ENCODE measurements around the gene SYNDIG1.

The SYNDIG1 gene

GRCh38 chr20:24470746-24471582 lies 1.5 kb downstream of the SYNDIG1 start:
- DNase-seq (ENCODE audit: low read depth, low spot score): no peak

- no peak for DNase-seq (ENCODE audit: low read depth, low spot score)
Observed at GRCh38 chr20:24472426-24472825, 3.0 kb downstream of the SYNDIG1 start.

- no peak for DNase-seq (ENCODE audit: low read depth, low spot score)
Observed at GRCh38 chr20:24473435-24474223, 4.2 kb downstream of the SYNDIG1 start.

DNA sequence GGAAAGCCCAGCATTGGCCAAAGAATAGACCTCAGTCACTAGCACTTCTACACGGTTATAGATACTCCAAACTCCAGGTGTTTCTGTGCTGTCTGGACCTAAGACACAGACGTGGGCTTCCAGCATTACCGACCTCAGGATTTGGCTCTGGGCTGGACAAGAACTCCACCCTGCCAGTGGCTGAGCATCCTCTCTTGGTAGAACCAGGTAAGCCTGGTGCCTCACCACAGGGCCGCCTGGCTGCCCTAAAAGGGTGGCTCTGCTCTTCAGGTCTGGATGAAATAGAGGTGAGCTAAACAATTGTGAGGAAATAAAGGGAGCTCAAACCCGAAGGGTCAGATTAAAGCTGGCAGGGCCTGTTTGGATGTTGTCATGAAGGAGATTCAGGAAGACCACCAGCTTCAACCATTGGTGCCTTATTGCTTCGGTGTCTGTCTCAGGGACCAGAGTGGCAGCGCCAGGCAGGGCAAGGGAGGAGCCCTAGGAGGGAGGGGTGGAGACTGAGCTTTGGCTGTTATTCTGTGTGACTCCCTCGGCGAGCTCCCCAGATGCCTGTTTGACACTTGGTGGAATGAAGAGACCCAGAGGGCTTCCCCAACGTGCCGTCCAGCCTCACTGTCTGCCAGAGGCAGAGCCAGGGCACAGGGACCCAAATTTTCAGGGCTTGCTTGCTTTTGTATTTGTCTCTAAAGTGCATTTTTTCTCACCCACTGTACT lies 8.6 kb downstream of the SYNDIG1 start:
- no peak for DNase-seq (ENCODE audit: low read depth, low spot score)

GRCh38 chr20:24478584-24478983 lies 9.2 kb downstream of the SYNDIG1 start:
- no peak for DNase-seq (ENCODE audit: low read depth, low spot score)

- DNase-seq (ENCODE audit: low read depth, low spot score): no peak
Observed at GRCh38 chr20:24479106-24479505, 9.7 kb downstream of the SYNDIG1 start.

DNA sequence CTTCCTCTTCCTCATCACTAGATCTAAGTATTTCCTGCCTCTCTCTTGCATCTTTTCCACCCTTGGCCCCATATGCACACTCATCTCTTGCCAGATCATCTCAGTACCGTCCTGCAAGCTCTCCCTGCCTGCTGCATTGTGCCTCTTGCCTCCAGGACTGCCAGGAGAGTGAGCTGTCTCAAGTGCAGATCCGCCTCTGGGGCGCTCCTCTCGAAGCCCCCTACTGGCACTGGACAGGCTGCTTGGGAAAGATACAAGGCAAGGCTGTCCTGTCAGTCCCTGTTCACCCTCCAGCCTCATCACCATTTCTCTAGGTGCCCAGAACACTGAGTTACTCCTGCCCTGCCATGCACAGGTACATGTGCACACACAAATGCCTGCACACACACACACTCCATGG lies 10.2 kb downstream of the SYNDIG1 start:
- DNase-seq (ENCODE audit: low read depth, low spot score): no peak

DNA sequence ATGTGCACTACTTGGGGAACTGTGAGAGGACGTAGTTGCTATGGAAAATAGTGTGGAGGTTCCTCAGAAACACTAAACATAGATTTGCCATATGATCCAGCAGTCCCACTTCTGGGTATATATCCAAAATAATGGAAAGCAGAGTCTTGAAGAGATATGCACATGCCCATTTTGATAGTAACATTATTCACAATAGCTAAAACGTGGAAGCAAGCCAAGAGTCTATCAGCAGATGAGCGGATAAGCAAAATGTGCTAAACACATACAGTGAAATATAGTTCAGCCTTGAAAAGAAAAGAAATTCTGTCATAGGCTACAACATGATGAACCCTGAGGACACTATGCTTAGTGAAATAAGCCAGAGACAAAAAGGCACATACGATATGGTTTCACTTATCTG lies 11.1 kb downstream of the SYNDIG1 start:
- no peak for DNase-seq (ENCODE audit: low read depth, low spot score)

- DNase-seq (ENCODE audit: low read depth, low spot score): no peak
Observed at GRCh38 chr20:24481173-24481572, 11.7 kb downstream of the SYNDIG1 start.

DNA sequence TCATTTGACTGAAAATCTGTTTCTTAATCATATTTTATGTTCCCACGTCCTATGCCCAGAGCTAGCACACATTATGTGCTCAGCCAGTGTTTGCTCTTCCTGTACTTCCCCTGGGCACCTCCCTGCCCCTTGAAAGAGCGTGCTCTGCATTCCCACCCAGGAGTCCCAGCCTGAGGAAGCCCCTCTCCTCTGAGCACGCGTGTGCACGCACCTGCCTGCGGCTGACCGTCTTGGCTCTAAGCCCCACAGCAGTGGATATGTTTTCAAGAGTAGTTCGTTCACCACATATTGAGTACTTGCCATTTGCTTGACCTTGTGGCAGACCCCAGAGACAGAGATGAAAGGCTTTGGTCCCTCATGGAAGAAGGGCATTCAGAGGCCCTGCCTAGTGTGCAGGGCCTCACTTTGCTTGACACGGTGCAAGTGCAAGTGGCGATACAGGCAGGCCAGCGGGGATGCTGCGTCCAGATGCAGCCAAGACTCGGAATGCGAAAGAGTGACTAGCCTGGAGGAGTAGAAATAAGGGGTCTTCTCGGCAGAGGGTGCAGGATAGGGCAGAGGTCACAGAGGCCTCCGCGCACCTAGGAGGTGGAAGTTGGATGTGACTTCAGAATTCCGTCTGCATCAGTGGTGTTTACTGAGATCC lies 14.1 kb downstream of the SYNDIG1 start:
- DNase-seq (ENCODE audit: low read depth, low spot score): no peak

- DNase-seq (ENCODE audit: low read depth, low spot score): no peak
Observed at GRCh38 chr20:24484081-24484450, 14.6 kb downstream of the SYNDIG1 start.

DNA sequence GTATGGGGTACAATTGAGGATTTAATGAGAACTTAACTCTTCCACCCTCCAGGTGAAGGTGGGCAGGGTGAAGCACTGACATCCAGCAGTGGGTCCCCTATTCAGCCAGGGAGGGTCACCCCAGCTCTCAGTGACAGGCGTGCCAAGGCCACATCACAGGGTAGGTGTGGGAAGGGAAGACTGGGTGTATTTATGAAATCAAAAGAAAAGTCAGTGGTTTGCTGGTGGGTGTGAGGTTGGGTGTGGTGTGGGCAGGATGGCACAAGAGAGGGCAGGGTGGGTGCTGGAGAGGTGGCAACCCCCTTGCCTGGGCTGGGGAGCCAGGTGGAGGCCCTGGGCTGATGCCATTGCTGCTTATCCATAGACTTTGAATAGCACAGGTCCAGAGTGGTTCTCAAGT lies 16.6 kb downstream of the SYNDIG1 start:
- DNase-seq (ENCODE audit: low read depth, low spot score): no peak

DNA sequence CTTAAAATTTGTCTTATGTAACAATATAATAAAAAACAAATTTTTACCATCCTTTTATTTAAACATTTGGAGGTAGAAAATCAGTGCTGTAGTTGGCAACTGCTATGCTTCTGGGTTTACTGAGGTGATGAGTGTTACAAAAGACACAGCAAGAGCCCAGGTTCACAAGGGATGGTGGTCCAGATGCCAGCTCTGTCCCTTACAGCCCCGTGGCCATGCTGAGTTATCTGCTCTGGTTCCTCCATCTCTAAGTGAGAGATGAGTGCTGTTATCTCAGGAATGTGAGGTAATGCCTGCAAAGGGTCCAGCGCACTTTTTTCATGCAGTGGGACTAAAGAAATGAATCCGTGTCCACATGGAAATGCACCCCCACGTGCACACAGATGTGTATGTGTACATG lies 17.8 kb downstream of the SYNDIG1 start:
- no peak for DNase-seq (ENCODE audit: low read depth, low spot score)

DNA sequence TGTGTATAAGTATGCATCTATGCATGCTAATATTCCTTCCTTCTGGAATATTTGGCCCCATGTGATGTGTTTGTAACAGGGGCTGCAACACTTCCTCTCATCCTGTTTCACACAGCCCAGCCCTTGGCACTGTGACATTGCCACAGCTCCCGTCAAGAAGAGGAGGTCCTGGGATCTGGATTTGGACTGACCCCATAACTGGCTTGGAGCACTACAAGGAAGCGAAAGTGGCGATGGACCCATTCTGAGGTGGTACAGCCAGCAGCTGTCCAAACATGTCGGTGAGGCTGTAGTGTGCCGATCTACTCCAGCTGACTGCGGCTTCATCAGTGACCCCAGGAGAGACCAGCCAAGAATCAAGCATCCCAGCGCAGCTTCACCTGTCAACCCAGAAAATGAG lies 18.2 kb downstream of the SYNDIG1 start:
- no peak for DNase-seq (ENCODE audit: low read depth, low spot score)

GRCh38 chr20:24488064-24488799 lies 18.8 kb downstream of the SYNDIG1 start:
- DNase-seq (ENCODE audit: low read depth, low spot score): no peak

DNA sequence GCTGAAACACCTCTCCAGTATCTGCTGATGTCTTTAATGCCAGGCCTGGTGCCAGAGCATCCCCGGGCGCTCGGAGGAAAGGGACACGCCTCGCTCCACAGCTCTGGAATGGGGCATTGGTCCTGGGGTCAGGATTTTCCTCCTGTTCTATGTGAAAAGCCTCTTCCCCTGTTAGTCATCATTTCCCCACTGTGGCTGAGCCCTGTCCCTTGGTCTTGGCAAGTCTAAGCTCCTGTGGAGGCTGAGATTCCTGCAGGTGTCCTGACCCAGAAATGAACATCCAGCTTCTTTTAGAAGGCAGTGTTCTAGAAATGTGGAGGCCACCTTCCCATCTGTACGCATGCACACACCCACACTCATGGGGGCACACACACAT lies 19.4 kb downstream of the SYNDIG1 start:
- DNase-seq (ENCODE audit: low read depth, low spot score): no peak

- no peak for DNase-seq (ENCODE audit: low read depth, low spot score)
Observed at GRCh38 chr20:24489193-24489592, 19.8 kb downstream of the SYNDIG1 start.

GRCh38 chr20:24489631-24490260 lies 20.3 kb downstream of the SYNDIG1 start:
- no peak for DNase-seq (ENCODE audit: low read depth, low spot score)

DNA sequence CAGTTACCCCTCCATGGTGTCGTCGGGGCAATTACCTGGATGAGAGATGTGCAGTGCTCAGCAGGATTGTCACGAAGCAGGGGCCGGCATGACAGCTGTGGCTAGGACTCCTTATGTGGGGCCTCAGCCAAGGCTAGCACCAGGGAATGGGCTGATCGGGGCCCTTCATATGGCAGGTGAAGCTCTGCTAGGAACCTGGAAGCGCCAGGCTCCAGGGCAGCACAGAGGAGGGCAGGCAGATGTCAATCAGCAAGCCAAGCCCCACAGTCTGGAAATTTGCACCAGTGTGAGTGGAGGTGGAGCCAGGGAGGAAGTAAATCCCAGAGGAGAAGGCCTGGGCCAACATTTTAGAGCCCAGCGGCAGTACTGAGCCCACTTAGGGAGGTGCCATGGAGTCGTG lies 21.2 kb downstream of the SYNDIG1 start:
- no peak for DNase-seq (ENCODE audit: low read depth, low spot score)

- DNase-seq (ENCODE audit: low read depth, low spot score): no peak
Observed at GRCh38 chr20:24491041-24491756, 21.8 kb downstream of the SYNDIG1 start.
